A549 treated with ZK216348 at 1 μM for 4 hours (cell line): ENCODE measurements around the gene PAPOLB. TPM values are rescaled to one million over a fixed set of nuclear protein-coding genes. Genes with fewer than 3 reads are reported as not detected.

Experiments used
- total RNA-seq: library from RNA; stranded (reverse); fragments of 200-300 nt; extraction: Qiagen RNA extraction; gene quantifications from 5 replicates; pipeline ENCODE4 v1.2.3, GENCODE V29; 2022; ENCODE audit warnings: low read depth

The PAPOLB gene
- not detected in 5 replicates for total RNA-seq

GRCh38 chr7:4861673-4862072 lies at the start of gene PAPOLB:
TSS of gene PAPOLB (minus strand) at chr7:4862030. CDS start at chr7:4861810, 220 bp downstream.

GRCh38 chr7:4883372-4884144 lies 21.7 kb upstream of the PAPOLB start, which contains the start of gene RADIL:
TSS of gene RADIL (minus strand) at chr7:4883716. CDS start at chr7:4878139, 5,577 bp downstream.

Other genes with a start within 250 kb of the PAPOLB start
- 8.6 to 14.0 TPM (median 11.9 TPM) in 5 replicates for gene FOXK1, start 179.7 kb downstream of the PAPOLB start, total RNA-seq
- 16.7 to 39.8 TPM (median 38.5 TPM) in 5 replicates for gene AP5Z1, start 86.4 kb downstream of the PAPOLB start, total RNA-seq
- gene RADIL, start 21.7 kb upstream of the PAPOLB start, total RNA-seq, result 0.62 to 2.3 TPM (median 2.0 TPM) in 5 replicates
- gene MMD2, start 97.2 kb upstream of the PAPOLB start, total RNA-seq, result not detected in 5 replicates
- 3.8 to 7.8 TPM (median 6.3 TPM) in 5 replicates for gene RBAK, start 183.8 kb upstream of the PAPOLB start, total RNA-seq